WERI-Rb-1 (cell line): ENCODE results near the gene PGC.

Source experiments
- DNase-seq: peaks from one replicate; pipeline ENCODE4 v3.0.0-alpha.2; 2020
- H3K27ac ChIP-seq: fragments of 250-450 bp; sonication (Bioruptor Pico); 2 replicates; pipeline ENCODE4 v1.5.1; 2020; ENCODE audit warnings: mild to moderate bottlenecking, moderate library complexity
- H3K27me3 ChIP-seq: fragments of 250-450 bp; sonication (Bioruptor Pico); 2 replicates; pipeline ENCODE4 v1.5.1; 2021; ENCODE audit warnings: mild to moderate bottlenecking, low read depth, moderate library complexity; ENCODE audit not compliant: insufficient read depth, severe bottlenecking
- H3K36me3 ChIP-seq: fragments of 250-450 bp; sonication (Bioruptor Pico); 2 replicates; pipeline ENCODE4 v1.5.1; 2020; ENCODE audit warnings: mild to moderate bottlenecking, moderate library complexity
- H3K4me3 ChIP-seq: 2 replicates; pipeline ENCODE4 v1.5.1; 2011; ENCODE audit warnings: low read depth, mild to moderate bottlenecking, control low read depth, low read length
- H3K9me3 ChIP-seq: fragments of 250-450 bp; sonication (Bioruptor Pico); 2 replicates; pipeline ENCODE4 v1.5.1; 2021; ENCODE audit warnings: mild to moderate bottlenecking, moderate library complexity; ENCODE audit not compliant: severe bottlenecking
- CTCF ChIP-seq: IDR thresholded peaks from 2 replicates; pipeline ENCODE4 v1.5.1; 2011; ENCODE audit warnings: low read depth, mild to moderate bottlenecking, control low read depth, inconsistent platforms, low read length

PGC gene

DNA sequence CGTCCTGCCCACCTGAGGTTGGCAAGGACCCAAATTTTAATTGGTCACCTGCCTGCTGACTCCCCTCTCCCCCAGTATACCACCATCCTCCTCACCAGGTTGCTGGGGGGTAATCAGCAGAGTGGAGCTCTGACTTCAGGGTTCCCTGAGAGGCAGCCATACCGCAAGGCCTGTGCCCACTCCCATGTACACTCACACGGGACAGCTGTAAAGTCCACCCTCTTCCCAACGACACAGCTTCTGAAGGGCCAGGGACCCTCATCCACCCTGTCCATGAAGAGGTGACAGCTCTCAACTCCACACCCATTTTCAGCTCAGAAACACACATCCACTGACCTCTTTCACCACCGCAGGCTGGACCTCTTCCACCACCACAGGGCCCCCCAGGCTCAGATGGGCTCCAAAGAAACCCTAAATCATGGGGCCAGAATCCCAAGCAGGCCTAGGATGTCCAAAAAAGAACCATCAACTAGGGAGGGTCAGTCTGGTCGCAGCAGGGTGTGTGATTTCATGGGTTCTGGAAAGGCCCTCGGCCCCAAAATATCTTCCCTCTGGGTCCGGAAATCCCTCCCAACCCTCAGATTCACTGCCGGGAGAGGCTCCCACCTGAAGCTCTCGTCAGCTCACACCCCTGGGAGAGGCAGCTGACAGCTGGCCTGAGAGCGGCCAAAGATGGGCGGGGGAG is 41.7 kb downstream of the PGC start:
- no peak for DNase-seq
- Histone ChIP-seq H3K9me3 (no peaks in the 10 kb centered on the region), H3K36me3 (no peaks in the 10 kb centered on the region), H3K27ac (no peak overlapping the region), H3K4me3 (no peak overlapping the region), H3K27me3 (no peaks in the 10 kb centered on the region)
- no peak for TF ChIP-seq CTCF

GRCh38 chr6:41704656-41705310 is 42.4 kb downstream of the PGC start:
- Histone ChIP-seq H3K27ac (no peak overlapping the region), H3K4me3 (no peak overlapping the region)

GRCh38 chr6:41704028-41704427 is 43.2 kb downstream of the PGC start:
- H3K4me3 ChIP-seq = no peak overlapping the region
- no peak for TF ChIP-seq CTCF

More at GRCh38 chr6:41704656-41705310, 42.4 kb downstream of the PGC start:
- no peak for DNase-seq
- no peaks in the 10 kb centered on the region for H3K9me3 ChIP-seq
- H3K27me3 ChIP-seq = no peaks in the 10 kb centered on the region
- TF ChIP-seq CTCF = no peak
- no peaks in the 10 kb centered on the region for H3K36me3 ChIP-seq

DNA sequence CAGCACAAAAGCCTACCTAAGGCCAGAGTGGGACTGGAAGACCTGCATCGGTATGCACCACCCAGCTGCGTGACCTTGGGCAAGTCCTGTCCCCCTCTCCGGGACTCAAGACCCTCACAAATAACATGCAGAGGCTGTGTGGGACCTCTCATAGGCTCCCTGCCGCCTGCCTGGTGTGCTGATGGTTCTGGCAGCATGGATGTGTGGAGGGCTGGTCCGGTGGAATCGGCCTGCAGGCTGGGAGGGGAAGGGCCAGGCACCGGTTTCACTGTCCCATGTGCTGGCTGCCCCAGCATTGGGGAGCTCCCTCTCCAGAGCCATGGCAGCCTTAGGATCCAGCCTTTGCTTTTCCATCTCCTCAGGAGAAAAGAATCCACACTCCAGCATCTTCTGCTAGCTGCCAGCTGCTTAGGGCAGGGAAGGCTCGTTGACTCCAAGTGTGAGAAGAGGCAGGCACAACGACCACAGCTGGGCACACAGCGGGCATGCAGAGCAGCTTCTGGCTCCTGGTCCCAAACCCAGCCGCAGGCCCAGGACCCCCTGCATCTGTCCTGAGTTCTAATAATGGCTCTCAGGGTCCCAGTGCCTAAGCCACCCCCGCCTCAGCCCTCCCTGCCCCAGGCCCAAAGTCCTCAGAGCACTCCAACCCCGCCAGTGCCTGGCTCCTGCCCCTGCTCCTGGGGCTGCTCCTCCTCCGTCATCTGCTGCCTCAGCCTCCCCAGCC is 44.3 kb downstream of the PGC start:
- H3K36me3 ChIP-seq = no peaks in the 10 kb centered on the region
- H3K4me3 ChIP-seq = no peak overlapping the region
- no peaks in the 10 kb centered on the region for H3K27me3 ChIP-seq
- no peak for TF ChIP-seq CTCF
- H3K9me3 ChIP-seq = no peaks in the 10 kb centered on the region
- no peak for DNase-seq
- H3K27ac ChIP-seq = no peak overlapping the region

More at GRCh38 chr6:41704028-41704427, 43.2 kb downstream of the PGC start:
- no peak for DNase-seq
- H3K36me3 ChIP-seq = no peaks in the 10 kb centered on the region
- no peaks in the 10 kb centered on the region for H3K27me3 ChIP-seq
- H3K9me3 ChIP-seq = no peaks in the 10 kb centered on the region
- H3K27ac ChIP-seq = no peak overlapping the region

DNA sequence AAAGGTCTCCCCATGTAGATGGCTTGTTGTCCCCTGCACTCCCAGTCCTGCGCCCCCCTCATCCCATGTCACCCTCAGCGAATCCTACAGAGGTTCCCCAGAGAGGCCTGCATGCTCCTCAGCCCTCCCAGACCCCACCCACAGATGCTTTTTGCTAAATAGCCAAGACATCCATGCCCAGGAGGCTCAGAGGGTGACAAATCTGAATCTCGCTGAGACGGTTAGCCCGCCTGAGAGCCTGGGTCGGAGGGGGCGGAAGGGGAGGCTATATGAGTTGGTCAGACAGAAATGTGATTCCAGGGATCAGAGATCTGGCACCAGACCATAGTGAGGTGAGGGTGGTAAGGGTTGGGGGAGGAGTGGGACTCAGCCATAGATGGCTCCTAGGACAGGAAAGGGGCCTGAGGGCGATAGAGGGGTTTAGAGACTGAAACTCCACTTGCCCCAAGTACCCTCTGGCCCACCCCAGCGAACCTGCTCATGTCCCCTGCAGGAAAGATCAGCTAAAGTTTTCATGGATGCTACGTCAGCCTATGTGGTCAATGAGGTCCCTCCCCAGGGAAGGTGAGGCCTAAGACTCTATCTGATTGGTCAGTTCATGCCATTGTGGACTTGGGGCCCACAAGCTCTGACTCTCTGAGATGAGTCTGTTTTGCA is 45.0 kb downstream of the PGC start:
- no peak for TF ChIP-seq CTCF
- Histone ChIP-seq H3K27me3 (no peaks in the 10 kb centered on the region), H3K4me3 (no peak overlapping the region), H3K27ac (no peak overlapping the region), H3K9me3 (no peaks in the 10 kb centered on the region), H3K36me3 (no peaks in the 10 kb centered on the region)
- DNase-seq = no peak
